SIG-M5 (cell line): Measurements from ENCODE around the gene EPC1.
"Not testable (repeated sequence)": the region's sequence is repeated elsewhere in the genome, so short reads cannot be mapped to it uniquely, and the experiment has no call there.

Experiments
- DNase-seq: peaks from one replicate; lab custom pipeline; 2025; lab: John Stamatoyannopoulos, UW

Gene EPC1

DNA sequence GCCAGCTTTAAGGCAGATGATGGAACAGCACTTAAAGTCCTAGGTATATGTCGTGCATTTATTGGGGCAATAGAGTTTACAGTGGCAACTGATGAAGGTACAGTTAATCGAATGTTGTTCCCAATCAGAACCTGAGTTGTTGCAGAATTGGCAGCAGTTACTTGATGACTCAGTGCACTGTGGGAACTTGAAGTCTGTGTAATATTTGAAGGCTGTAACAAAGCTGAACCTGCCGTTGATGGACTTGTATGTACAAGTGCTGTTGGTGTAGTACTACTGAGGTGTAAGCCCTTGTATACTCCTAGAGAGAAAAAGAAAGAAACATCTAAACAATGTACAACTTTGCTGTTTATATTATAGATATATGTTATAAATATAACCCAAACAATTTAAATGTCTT is 75.3 kb downstream of the EPC1 start:
- DNase-seq: no peak

DNA sequence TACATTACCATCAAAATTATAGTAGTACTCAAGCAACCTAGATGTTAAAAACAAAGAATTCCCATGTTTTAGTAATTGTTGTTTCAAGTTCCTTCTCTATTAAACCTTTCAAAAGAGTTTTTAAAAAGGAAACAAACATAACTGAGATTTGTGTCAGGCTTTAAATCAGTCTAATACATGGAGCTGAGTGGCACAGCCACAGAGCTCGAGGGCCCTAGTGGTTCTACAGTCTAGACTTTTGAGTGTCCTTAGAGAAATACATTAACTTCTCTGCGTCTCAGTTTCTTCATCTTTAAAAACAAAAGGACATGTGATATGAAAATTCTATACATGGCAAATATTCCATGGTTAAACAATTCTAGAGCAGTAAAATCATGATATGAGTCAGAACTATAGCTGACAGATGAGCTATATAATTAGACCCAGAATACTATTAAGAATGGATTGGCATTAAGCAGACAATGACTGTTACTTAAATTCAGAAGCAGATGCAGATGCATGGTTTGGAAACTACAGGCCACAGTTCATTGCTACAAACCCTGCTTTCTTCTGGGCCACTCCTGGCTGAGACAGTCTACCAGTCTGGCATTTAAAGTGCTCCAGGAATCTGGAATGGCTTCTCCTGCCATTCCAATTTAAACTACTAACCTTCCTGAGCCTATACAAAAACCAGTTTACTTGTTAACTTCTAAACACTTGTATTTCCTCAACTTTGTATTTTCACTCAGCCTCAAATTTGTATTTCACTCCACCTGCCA is 77.4 kb downstream of the EPC1 start:
- no peak for DNase-seq

DNA sequence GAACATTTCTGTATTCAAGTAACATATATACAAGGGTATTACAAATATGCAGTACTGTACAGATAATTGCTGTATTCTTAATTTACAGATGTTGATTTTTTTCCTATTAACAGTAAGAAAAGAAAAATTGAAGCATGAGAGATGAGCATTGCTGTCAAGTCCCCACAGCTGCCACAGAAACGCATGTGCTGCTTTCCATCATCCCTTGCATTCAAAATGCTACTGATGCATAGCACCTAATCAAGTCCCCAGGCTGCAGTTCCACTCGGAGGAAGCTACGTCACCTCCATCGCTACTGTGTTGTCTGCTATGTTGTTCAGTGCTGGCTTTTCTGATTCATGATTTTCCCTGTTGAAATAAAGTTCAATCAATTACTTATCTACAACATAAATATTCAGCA is 78.2 kb downstream of the EPC1 start:
- no peak for DNase-seq

- no peak for DNase-seq
Observed at GRCh38 chr10:32266979-32267378, 80.0 kb downstream of the EPC1 start.

GRCh38 chr10:32266566-32266965 is 80.4 kb downstream of the EPC1 start:
- DNase-seq: no peak

- DNase-seq: no peak
Observed at GRCh38 chr10:32265756-32266155, 81.2 kb downstream of the EPC1 start.

DNA sequence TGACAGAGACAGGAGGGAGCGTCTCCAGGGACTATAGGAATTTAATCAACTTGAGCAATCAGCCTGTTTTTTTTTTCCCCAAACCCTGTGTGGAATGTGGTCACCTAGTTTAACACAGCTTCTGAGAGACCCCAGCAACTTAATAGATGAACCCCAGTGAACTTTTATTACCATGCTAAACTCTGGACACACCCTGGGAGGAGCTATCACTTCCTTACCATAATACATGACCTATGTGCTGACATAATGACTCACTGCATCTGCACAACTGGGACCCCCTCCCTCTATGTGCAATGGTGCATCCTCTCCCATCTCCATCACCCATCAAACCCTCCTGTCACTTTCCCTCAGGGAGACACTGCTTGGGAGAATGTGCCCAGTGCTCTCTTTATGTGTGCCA is 83.7 kb downstream of the EPC1 start:
- DNase-seq: no peak

DNA sequence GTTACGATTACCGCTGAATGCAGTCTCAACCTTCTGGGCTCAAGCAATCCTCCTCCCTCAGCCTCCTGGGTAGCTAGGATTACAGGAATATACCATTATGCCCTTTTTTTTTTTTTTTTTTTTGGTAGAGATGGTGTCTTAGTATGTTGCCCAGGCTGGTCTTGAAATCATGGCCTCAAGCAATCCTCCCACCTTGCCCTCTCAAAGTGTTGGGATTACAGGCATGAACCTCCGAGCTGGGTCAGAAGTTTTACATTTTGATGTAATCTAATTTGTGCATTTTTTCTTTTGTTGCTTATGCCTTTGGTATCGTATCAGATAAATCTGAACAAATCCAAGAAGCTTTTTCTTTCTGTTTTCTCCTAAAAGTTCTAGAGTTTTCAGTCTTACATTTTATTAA is 87.4 kb downstream of the EPC1 start:
- no peak for DNase-seq

DNA sequence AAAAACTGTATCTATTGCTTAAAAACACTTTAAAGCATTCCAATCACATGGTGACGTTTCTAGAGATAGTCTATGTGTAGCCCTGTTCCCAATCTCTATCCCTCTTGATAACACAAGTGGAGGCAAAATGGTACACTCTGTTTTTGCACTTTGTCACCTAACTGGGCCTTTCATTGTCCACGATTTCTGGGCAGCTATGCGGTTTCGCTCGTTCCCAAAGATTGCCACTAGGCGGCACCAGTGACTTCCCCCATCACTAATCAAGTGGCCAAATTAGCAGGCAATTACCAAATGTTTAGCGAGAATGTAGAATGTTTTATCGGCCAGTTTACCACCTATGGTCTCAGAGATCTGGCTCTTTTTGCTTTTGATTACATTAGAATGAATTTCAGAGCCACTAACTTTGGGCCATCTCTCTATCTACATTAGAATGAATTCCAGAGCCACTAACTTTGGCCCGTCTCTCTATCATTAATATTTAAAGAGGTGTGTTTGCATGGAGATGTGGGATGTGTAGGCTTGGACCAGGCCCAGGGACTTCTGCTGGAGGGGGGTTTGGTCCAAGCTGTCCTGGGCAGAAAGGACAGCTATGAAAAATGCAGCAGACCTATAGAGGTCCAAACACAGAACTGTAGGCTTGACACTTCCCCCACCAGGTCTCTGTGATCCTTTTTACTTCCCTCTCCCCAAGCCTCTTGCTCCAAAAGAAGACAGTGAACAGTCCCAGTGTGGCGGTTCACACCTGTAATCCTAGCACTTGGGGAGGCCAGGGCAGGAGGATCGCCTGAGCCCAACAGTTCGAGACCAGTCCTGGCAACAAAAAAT is 90.1 kb downstream of the EPC1 start:
- DNase-seq: no peak

- DNase-seq: no peak
Observed at GRCh38 chr10:32253821-32254220, 93.1 kb downstream of the EPC1 start.

DNA sequence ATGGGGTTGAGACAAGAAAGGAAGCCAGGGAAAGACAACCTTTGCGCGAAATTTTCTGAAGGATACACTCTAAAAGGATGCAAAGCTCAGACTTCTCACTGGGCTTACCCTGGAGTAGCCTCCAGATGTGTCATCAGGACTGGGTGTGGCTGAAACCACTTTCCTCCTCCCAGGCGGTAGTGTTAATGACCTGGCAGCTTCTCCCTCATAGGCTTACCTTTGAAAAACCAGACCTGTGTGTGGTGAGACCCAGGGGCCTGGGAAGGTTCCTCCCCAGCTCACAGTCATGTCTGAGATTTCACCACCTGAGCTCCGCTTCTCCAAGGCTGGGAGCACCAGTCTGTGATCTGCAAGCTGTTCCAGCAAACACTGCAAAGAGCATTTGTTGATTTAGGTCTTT is 93.7 kb downstream of the EPC1 start:
- DNase-seq: no peak

- not testable (repeated sequence) for DNase-seq
Observed at GRCh38 chr10:32250489-32250888, 96.5 kb downstream of the EPC1 start.

- DNase-seq: no peak
Observed at GRCh38 chr10:32246685-32247084, 100.3 kb downstream of the EPC1 start.

DNA sequence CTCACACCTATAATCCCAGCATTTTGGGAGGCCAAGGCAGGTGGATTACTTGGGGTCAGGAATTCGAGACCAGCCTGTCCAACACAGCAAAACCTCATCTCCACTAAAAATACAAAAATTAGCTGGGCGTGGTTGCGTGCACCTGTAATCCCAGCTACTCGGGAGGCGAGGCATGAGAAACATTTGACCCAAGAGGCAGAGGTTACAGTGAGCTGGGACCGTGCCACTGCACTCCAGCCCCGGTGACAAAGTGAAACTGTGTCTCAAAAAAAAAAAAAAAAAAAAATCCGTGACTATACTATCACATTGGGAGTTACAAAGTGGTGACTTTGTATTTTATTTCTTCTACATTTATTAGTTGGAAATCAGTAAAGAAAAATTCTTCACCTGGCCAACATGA is 101.2 kb downstream of the EPC1 start:
- no peak for DNase-seq

DNA sequence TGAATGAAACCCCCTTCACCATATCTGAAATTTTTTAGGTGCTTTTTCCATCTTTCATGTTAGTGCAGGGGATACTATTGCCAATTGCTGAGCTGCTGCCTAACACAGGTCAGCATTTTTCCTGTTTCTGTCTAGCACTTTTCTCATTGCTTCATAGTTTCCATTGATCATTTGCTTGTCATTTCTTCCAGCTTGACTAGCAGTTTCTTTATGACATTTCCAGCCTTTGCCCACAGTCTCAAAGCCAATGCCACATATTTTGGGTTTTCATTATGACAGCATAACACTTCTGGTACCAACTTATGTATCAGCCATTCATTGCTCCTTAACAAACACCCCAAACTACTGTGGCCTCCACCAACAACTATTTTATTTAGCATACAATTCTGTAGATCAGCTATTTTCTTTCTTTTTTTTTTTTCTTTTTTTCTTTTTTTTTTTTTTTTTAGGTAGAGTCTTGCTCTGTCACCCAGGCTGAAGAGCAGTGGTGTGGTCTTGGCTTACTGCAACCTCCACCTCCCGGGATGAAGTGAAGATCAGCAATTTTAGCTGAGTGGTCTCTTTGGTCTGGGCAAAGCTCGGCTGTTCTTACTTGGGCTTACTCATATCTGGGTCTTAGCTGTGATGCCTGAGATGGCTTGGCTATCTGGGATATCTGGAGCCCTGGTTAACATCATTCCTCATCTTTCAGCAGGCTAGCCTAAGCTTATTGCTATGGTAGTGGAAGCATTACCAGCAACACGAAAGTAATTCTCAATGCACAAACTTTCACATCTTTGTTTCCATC is 102.3 kb downstream of the EPC1 start:
- DNase-seq: no peak

GRCh38 chr10:32244011-32244410 is 102.9 kb downstream of the EPC1 start:
- DNase-seq: no peak

GRCh38 chr10:32241946-32242345 is 105.0 kb downstream of the EPC1 start:
- DNase-seq: no peak

DNA sequence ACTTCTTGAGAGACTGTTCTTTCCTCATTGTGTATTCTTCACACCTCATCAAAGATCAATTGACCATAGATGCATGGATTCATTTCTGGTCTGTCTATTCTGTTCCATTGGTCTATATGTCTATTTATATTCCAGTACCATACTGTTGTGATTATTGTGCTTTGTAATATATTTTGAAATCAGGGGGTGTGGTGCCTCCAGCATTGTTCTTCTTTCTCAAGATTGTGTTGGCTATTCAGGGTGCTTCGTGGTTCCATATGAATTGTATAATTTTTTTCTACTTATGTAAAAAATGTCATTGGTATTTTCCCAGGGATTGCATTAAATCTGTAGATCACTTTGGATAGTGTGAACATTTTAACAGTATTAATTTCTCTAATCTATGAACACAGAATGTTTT is 106.5 kb downstream of the EPC1 start:
- DNase-seq: no peak

DNA sequence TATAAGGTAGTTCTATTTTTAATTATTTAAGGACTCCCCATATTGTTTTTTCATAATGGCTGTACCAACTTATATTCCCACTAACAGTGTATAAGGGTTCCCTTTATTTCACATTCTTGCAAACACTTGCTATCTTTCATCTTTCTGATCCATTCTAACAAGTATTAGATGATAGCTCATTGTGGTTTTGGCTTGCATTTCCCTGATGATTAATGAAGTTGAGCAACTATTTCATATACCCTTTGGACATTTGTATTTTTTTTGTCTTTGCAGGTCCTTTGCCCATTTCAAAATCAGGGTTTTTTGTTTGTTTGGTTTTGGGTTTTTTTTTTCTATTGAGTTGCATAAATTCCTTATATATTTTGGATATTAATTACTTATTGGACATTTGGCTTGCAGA is 107.2 kb downstream of the EPC1 start:
- DNase-seq: no peak

DNA sequence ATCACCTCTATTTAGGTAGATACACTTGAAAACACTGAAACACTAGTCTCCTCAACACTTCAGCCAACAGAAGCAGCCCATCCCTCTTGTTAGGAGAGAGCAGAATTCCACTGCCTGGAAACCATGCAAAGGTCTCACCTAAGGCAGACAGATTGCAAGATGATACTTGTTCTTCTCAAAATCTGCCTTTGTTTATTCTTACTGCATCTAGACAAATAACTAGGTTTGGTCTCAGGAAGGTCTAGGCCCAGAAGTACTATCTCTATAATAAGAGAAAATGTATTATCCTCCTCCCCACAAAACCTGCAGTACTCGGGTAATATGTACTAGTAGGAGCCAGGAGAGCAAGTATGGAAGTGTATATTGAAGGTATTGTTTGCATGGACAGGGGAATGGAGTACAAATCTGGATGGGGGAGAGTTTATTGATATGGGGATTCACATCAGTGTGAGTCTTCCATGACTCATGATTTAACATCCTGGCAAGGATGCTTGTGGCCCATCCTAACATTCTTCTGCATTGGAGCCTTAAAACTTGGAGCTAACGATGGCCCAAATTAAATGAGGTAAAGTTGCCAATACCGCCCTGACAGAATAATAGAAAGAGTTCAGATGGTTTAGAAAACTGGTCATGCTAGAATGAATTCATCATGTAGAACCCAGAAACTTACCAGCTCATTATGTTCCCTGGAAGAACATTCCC is 109.2 kb downstream of the EPC1 start:
- no peak for DNase-seq

- DNase-seq: no peak
Observed at GRCh38 chr10:32234471-32234870, 112.5 kb downstream of the EPC1 start.

- not testable (repeated sequence) for DNase-seq
Observed at GRCh38 chr10:32233375-32233774, 113.6 kb downstream of the EPC1 start.
